Measurements from ENCODE around the gene KRTAP19-4. TPM values are rescaled to one million over a fixed set of nuclear protein-coding genes. Genes with fewer than 3 reads are reported as not detected.
A peak's percentile ranks its signal among the peaks of the same experiment; 100 is the strongest.
"Not testable (repeated sequence)": the region's sequence is repeated elsewhere in the genome, so short reads cannot be mapped to it uniquely, and the experiment has no call there.

KRTAP19-4 gene, protein sequence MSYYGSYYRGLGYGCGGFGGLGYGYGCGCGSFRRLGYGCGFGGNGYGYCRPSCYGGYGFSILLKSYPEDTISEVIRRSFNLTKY
- not detected for polyA plus RNA-seq (ENCODE audit: insufficient read length in 4 of 4)

DNA sequence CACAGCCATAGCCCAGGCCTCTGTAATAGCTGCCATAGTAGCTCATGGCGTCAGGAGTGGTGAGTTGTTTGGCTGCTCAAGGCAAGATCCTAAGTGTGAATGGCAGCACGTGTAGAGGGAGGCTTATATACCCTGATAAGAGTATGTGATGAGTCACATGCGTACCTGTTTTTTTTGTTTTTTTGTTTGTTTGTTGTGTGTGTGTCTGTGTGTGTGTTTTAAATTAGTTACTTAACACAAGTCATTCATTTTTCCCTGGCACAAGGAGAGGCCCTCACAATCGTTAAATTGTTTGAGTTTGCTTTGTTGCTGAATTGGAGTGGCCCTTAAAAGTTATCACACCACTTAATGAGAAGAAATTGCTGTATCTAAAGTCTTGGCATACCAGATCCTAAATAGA lies at the start of gene KRTAP19-4:
Gene KRTAP19-4 (minus strand): TSS at position 101 of the 400 bp plus-strand sequence. CDS start 55 bp downstream, at position 46.
- no peak for DNase-seq (ENCODE audit: low read depth in 4 of 4, low spot score in 2 of 4)

DNA sequence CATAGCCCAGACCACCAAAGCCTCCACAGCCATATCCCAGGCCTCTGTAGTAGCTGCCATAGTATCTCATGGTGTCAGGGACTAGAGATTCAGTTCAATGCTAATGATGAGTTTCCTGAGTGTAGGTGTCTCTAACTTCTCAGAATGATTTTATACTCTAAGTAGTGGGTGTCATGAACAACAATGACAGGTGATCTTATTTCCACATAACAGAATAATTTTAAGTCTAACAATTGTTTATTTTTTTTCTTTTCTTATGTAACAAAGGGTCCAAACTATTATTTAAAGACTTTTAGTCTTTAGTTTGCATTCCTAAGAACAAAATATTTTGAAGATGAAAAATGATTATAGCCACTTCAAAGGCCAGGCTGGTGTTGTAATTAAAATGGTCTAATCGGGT lies 44.8 kb upstream of the KRTAP19-4 start, which contains the start of gene KRTAP19-6:
Gene KRTAP19-6 (minus strand): TSS at position 101 of the 400 bp plus-strand sequence. CDS start 31 bp downstream, at position 70.
- no peak for DNase-seq (ENCODE audit: low read depth in 4 of 4, low spot score in 2 of 4)

DNA sequence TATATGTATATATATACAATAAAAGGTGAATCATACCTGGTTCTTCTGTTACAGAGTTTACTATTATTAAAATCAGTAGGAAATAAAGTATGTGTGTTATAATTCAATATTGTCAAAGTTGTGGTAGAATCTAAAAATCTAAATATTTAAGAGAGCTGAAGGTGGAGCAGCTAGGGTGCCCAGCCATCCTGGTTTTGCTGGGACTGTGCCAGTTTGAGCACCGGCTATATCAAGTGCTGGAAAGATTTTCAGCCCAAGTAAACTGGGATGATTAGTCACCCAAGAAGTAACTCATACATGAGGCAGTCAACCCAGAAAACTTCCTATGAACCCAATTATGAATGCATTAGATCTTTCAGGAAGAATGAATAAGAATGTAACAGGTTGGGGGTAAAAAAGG lies 21.9 kb upstream of the KRTAP19-4 start:
- DNase-seq (ENCODE audit: low read depth in 4 of 4, low spot score in 2 of 4), result no peak

DNA sequence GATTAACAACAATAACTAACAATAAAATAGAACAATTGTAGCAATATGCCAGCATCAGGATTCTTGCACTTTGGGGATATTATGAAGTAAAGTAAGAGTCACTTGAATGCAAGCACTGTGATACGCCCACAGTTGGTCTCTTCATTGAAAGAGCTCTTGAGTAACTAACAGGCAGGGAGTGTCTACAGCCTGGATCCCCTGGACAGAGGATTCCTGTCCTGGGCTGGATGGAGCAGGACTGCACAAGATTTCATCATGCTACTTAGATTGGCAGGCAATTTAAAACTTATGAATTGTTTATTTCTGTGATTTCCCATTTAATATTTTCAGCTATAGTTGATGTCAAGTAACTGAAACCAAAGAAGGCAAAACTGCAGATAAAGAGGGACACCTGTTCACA lies 18.7 kb upstream of the KRTAP19-4 start:
- DNase-seq (ENCODE audit: low read depth in 4 of 4, low spot score in 2 of 4), result no peak

DNA sequence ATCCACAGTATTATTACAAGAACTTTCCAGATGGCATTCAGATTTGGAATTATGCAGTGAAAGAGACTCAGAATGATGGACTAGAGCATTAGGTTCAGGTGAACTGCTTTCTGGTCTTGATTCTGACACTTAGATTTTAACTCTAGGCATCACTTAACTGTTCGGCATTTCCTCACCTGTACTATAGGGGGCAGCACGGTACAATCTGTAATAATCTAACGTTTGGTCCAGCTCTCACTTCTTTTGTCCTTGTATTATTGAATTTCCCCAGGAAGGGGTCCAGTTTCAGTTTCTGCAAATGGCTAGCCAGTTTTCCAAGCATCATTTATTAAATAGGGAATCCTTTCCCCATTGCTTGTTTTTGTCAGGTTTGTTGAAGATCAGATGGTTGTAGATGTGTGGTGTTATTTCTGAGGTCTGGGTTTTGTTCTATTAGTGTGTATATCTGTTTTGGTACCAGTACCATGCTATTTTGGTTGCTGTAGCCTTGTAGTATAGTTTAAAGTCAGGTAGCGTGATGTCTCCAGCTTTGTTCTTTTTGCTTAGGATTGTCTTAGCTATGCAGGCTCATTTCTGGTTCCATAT lies 8.7 kb upstream of the KRTAP19-4 start:
- not testable (repeated sequence) for DNase-seq (ENCODE audit: low read depth in 4 of 4, low spot score in 2 of 4)

DNA sequence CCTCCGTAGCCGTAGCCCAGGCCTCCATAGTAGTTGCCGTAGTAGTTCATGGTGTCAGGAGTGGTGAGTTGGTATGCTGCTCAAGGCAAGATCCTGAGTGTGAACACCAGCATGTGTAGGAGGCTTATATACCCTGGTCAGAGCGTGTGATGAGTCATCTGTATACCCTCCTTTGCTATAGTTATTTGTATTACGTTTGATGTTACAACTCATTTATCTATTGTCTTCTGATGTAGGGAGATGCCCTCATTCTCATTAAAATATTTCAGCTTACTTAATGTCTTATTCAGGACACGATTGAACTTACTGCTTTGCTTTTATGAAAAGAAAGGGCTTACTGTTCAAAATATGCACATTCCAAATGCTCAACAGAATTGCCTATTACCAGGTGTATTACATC lies 5.1 kb upstream of the KRTAP19-4 start, which contains the start of gene KRTAP19-5:
Gene KRTAP19-5 (minus strand): TSS at position 101 of the 400 bp plus-strand sequence. CDS start 51 bp downstream, at position 50.
- no peak for DNase-seq (ENCODE audit: low read depth in 4 of 4, low spot score in 2 of 4)

DNA sequence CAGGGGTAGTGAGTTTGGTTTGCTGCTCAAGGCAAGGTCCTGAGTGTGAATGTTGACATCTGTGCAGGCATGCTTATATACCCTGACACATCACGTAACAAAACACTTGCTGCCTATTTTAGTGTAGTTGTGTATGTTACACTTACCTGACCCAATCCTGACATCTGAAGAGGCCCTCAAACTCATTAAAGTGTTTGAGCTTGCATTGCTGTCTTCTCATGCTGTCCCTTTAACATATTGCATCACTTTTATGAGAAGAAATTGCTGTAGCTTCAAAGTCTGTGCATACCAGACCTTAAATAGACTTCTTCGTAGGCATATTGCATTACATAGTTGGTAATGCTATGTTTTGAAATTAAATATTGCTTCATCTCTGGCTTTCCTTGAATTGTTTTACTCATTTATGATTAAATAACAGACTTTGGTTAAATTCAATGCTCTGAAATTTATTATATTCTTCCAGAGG lies 5.0 kb downstream of the KRTAP19-4 start, which contains the start of gene KRTAP19-3:
Gene KRTAP19-3 (minus strand): TSS at position 51 of the 466 bp plus-strand sequence. CDS start 56 bp downstream, outside the sequence.
- no peak for DNase-seq (ENCODE audit: low read depth in 4 of 4, low spot score in 2 of 4)

DNA sequence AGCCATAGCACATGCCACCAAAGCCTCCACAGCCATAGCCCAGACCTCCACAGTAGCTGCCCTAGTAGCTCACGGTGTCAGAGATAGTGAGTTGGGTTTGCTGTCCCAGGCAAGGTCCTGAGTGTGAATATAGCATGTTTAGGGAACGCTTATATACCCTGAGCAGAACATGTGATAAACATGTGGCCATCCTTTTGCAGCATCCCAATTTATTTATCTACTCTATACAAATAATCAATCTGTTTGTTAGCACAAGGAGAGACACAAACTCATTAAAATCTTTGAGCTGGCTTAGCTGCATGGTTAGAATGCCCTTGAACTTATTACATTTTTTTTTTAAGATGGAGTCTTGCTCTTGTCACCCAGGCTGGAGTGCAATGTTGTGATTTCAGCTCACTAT lies 9.6 kb downstream of the KRTAP19-4 start, which contains the start of gene KRTAP19-2:
Gene KRTAP19-2 (minus strand): TSS at position 101 of the 400 bp plus-strand sequence. CDS start 88 bp downstream, at position 13.
- DNase-seq (ENCODE audit: low read depth in 4 of 4, low spot score in 2 of 4), result no peak

DNA sequence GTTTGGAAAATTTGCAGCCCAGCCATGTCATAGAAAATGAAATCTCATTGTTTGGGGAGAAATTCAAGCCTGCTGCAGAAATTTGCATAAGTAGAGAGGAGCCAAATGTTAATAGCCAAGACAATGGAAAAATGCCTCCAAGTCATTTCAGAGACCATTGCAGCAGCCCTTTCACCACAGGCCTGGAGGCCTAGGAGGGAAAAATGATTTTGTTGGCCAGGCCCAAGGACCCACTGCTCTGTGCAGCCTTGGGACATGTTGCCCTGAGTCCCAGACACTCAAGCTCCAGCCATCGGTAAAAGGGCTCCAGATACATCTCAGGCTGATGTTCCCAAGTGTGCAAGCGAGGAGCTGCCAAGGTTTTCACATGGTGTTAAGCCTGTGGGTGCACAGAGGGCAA lies 10.8 kb downstream of the KRTAP19-4 start:
- DNase-seq (ENCODE audit: low read depth in 4 of 4, low spot score in 2 of 4), result no peak

DNA sequence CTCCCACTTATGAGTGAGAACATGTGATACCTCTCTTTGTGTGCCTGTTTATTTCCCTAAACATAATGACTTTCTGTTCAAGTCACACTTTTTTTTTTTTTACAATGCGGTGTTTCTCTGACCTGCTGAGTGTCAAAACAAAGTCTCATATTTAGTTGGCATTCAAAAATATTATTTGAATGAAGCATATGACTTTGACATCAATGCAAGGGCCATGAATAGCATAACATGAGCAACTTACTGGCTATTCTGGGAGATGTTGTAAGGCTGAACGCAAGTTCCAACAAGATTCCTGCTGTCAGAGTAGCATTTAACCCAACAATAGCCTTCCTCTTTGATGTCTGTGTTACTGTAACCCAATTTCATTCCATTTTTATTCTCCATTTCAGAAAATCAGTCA lies 14.8 kb downstream of the KRTAP19-4 start:
- no peak for DNase-seq (ENCODE audit: low read depth in 4 of 4, low spot score in 2 of 4)

DNA sequence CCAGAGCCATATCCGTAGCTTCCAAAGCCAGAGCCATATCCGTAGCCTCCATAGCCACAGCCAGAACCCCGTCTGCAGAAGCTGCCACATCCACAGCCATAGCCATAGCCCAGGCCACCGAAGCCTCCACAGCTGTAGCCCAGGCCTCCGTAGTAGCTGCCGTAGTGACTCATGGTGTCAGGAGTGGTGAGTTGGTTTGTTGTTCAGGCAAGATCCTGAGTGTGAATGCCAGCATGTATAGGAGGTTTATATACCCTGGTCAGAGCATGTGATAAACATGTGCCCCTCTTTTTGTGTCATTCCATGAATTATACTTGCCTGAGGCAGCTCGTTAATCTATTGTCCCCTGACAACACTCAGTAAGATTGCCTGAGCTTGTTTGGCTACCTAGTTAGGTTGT lies 16.8 kb downstream of the KRTAP19-4 start, which contains the start of gene KRTAP19-1:
Gene KRTAP19-1 (minus strand): TSS at position 223 of the 400 bp plus-strand sequence. CDS start 50 bp downstream, at position 173.
- DNase-seq (ENCODE audit: low read depth in 4 of 4, low spot score in 2 of 4), result no peak

DNA sequence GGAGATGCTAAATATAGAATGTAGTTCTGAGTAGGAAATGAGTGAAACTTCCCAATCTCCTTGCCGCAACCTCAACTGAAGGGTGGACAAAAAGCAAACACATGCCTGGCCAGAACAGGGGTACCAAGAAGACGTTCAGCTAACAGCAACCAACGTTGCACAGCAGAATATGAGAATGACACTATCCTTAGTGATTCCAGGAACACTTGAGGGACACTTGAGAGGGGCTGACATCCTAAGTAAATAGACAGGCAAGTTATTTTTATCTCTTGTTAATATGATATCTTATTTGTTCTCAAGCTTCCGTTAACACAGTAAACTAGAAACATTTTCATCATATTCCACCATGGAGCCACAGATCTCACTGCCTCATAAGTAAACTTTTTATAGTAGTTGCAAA lies 17.7 kb downstream of the KRTAP19-4 start:
- no peak for DNase-seq (ENCODE audit: low read depth in 4 of 4, low spot score in 2 of 4)

DNA sequence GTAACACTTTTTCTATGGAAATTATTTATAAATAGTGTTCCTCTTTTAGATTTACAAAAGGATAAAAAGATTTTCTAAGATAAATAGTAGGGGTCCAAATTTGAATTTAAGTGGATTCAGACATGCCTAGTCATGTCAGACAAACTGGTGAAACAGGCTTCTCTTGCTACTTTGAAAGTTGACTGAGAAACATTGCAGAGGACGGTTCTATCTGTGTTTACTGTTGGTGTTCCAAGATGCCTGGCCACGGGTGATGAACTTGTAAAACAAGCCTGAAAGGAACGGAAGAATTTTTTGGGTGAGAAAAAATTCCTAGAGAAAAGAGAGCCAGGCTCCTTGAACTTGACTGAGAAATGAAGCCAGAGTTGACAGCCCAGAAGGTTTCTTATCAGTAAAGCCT lies 19.0 kb downstream of the KRTAP19-4 start:
- no peak for DNase-seq (ENCODE audit: low read depth in 4 of 4, low spot score in 2 of 4)

DNA sequence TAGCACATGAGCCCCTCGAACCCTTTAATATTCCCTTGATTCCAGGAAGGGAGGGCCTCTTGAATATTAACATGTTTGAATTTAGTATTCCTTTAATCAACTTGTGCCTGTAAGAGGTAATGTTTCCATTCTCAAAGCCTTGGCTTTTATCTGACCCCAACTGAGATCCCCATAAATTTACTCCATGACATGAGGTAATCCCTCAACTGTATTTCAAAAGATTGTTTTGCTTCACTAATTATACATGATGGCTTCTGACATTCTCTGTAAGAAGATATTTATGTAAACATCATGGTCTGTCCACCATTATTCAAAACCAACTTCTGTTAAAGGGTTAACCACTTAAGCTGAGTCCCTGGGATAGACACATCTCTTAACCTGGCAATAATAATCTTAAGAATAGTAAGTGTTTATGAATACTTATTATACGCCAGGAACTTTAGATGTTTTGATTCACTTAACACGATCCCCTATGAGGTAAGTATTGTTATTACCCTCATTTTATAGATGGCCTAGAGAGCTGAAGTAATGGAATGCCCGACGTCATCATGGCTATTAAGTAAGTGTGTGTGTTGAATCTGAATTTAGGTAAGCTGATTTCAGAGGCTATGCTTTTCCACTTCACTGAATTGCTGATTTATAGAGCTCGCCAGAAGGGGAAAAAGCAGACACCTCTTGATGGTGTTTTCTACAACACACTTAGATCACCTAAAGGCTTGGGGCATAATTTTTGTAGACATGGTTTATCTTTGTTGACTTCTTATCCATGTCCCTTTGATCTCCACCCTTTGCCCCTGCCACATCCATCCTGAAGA lies 27.9 kb downstream of the KRTAP19-4 start:
- DNase-seq (ENCODE audit: low read depth in 4 of 4, low spot score in 2 of 4), result peak in 3 of 4 donors; percentile 19 to 25 (median 21)

DNA sequence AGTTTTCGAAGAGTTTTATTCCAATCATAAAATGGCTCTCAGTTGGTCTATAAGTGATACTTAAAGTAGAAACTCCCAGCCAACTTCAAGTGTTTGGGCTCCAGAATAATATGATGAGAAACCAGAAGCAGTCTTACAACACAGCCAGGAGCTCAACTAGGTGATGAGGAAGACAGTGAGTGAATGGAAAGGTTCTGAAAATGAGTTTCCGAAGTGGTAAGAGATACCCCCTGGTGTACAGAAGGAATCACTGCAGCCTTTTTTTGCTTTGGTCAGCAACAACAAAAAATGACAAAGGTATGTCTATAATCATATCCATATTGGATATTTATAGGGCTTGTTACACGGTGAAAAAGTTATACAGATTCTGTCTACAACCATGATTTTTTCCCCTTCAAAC lies 33.3 kb downstream of the KRTAP19-4 start:
- DNase-seq (ENCODE audit: low read depth in 4 of 4, low spot score in 2 of 4), result no peak

DNA sequence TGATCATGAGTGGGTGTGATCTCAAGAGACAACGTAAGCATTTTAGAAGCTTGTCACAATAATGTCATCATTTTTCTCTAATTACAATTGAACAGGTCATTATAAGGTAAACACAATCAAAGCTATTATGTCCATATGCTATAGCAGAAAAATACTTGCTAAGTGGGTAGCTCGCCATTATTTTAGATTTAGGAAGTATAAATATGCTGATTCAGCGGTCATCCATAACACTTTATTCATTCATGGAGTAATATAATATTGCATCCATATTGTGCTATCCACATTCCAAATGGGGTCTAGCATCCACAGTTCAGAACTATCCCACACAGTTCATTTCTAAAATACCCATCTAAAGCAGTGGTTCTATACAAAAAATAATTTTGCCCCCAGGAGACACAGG lies 48.5 kb downstream of the KRTAP19-4 start:
- no peak for DNase-seq (ENCODE audit: low read depth in 4 of 4, low spot score in 2 of 4)

DNA sequence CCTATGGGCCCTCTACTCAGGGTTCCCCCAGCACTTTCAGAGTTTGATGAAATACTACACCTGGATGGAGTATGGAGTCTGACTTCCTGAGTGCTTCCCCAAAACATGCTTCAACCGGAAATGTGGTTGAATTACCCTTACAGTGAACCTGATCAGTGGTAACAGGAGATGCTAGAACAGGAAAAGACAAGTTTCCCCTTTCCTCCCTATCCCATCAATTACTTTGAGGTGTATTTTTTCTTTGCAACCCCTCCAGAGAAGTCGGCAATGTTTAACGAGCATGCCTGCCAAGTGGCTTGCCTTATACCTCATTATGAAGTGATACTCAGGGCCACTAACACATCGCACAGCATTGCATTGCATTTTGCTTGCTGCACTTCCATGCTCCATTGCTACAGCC lies 49.9 kb downstream of the KRTAP19-4 start:
- DNase-seq (ENCODE audit: low read depth in 4 of 4, low spot score in 2 of 4), result peak in 1 of 4 donors; percentile 14

Data from left renal cortex interstitium (tissue), 4 donors.